Spleen (tissue), 11 donors: ENCODE measurements around the gene FOXK1. TPM values are rescaled to one million over a fixed set of nuclear protein-coding genes. Genes with fewer than 3 reads are reported as not detected.
"Not testable (repeated sequence)": the region's sequence is repeated elsewhere in the genome, so short reads cannot be mapped to it uniquely, and the experiment has no call there.

Source experiments
- DNase-seq: peaks from one replicate; pipeline ENCODE4 v3.0.0-alpha.2; 2020
- H3K27ac ChIP-seq, 8 donors: fragments of 200-600 bp; sonication (generic) in 7 of 8; 1 replicate in 4 of 8; 2 replicates in 4 of 8; pipeline versions ENCODE4 v1.5.0 to v1.8.0; 2016 to 2021; ENCODE audit warnings: inconsistent platforms in 4 of 8, mild to moderate bottlenecking in 4 of 8, moderate library complexity in 1 of 8
- H3K27me3 ChIP-seq, 7 donors: fragments of 200-600 bp; sonication (generic) in 6 of 7; replicated peaks in 1 of 7; 1 replicate in 4 of 7; 2 replicates in 3 of 7; pipeline versions ENCODE4 v1.5.0 to v1.8.0; 2016 to 2021; ENCODE audit warnings: inconsistent platforms in 3 of 7, mild to moderate bottlenecking in 1 of 7
- H3K36me3 ChIP-seq, 6 donors: fragments of 200-600 bp; sonication (generic) in 5 of 6; 1 replicate in 4 of 6; 2 replicates in 2 of 6; pipeline versions ENCODE4 v1.5.0 to v1.8.0; 2016 to 2021; ENCODE audit warnings: inconsistent platforms in 2 of 6
- H3K4me1 ChIP-seq, 6 donors: fragments of 200-600 bp; sonication (generic) in 5 of 6; 1 replicate in 3 of 6; 2 replicates in 3 of 6; pipeline versions ENCODE4 v1.5.0 to v1.8.0; 2016 to 2021; ENCODE audit warnings: inconsistent platforms in 3 of 6
- H3K4me3 ChIP-seq, 8 donors: fragments of 200-600 bp; sonication (generic) in 7 of 8; 1 replicate in 4 of 8; 2 replicates in 4 of 8; pipeline versions ENCODE4 v1.5.0 to v1.8.0; 2016 to 2021; ENCODE audit warnings: inconsistent platforms in 4 of 8, mild to moderate bottlenecking in 4 of 8, moderate library complexity in 2 of 8
- H3K9me3 ChIP-seq, 8 donors: fragments of 200-600 bp; sonication (generic) in 7 of 8; 1 replicate in 4 of 8; 2 replicates in 4 of 8; pipeline versions ENCODE4 v1.5.0 to v1.8.0; 2016 to 2021; ENCODE audit warnings: inconsistent platforms in 4 of 8
- CTCF ChIP-seq, 11 experiments: fragments of 200-600 bp in 7 of 11; fragments of 450-650 bp in 4 of 11; sonication (generic) in 4 of 11; IDR thresholded peaks in 8 of 11; conservative IDR thresholded peaks in 3 of 11; 1 replicate in 7 of 11; 2 replicates in 4 of 11; pipeline versions ENCODE4 v1.4.0 to v1.8.0; 2016 to 2021; ENCODE audit warnings: antibody characterized with exemption in 11 of 11, inconsistent platforms in 4 of 11, mild to moderate bottlenecking in 1 of 11
- POLR2A ChIP-seq, 3 donors: fragments of 450-650 bp; IDR thresholded peaks; one replicate each; pipeline ENCODE4 v1.5.1; 2017; ENCODE audit warnings: antibody characterized with exemption in 3 of 3, mild to moderate bottlenecking in 1 of 3
- POLR2AphosphoS5 ChIP-seq, 3 donors: sonication (generic); formaldehyde crosslinking; IDR thresholded peaks; one replicate each; pipeline ENCODE4 v1.5.1; 2017; ENCODE audit warnings: antibody characterized with exemption in 3 of 3
- WGBS, 5 donors: extraction: QIAGEN DNeasy Blood & Tissue Kit in 3 of 5; methylation state at CpG; one replicate each; pipeline versions ENCODE4 v1.1.5 to v1.1.7; 2013 to 2018; 5-methylcytosine and 5-hydroxymethylcytosine counted together
- intact Hi-C: fragments of 100-400 bp; cut with DNase I; formaldehyde crosslinking; loops from one replicate; pipeline ENCODE4 v1.15.0; 2023; ENCODE audit warnings: low total_unique reads
- polyA plus RNA-seq, 3 donors: library from polyadenylated mRNA; stranded (reverse); fragments of 200-250 nt; gene quantifications; one replicate each; pipeline ENCODE4 v1.2.1, GENCODE V29; 2013
- total RNA-seq, 7 donors: library from RNA; depleted of rRNA in 3 of 7; stranded (reverse); fragments of >200 nt in 3 of 7; fragmentation: NEBNext Ultra II Directional in 4 of 7; extraction: Animal tissue kit (Norgen Biotek cat#: 25700) in 4 of 7; gene quantifications; one replicate each; pipeline versions ENCODE4 v1.1.0 to v1.2.1, GENCODE V29; 2016 to 2021
- donor health status: healthy with polysubstance abuse.
- donor health status: DM: no; HTN: no; CAD: no; lungs with moderate emphysema.
- donor health status: DM: no; HTN: no; CAD: no.
- donor health status: Bipolar disorder and iron deficiency.
- donor health status: healthy.
- donor health status: DM: no; HTN: no; CAD: no.
- donor health status: DM: yes; HTN: yes; CAD: no.

The FOXK1 gene
- total and polyA plus RNA-seq, 10 donors = 2.6 to 46.0 (median 34.8) TPM

- no peaks in the 10 kb centered on the region for H3K9me3 ChIP-seq
- intact Hi-C loops = loop anchor here (5.0 kb wide), 1 partner anchor 42 kb away; no protein-coding TSS in a partner anchor
- TF ChIP-seq POLR2AphosphoS5 (IDR thresholded peaks at IDR 0.05) (peak; percentile 73 to 78 (median 73)), CTCF (IDR thresholded peaks at IDR 0.05 in 8 of 11, conservative IDR thresholded peaks at IDR 0.05 in 3 of 11) (peak in 8 of 11 experiments; percentile 8 to 36 (median 29)), POLR2A (IDR thresholded peaks at IDR 0.05) (no peak)
- H3K4me1 ChIP-seq = peaks cover 20 to 68% (median 58%) of the 10 kb centered on the region in 6 donors
- WGBS, 5 donors = 1 to 3% (median 2%) methylated on average over 16 of the region's 16 CpGs
- peak overlapping the region; percentile 82 to 96 (median 90) for H3K27ac ChIP-seq
- H3K27me3 ChIP-seq = no peaks in the 10 kb centered on the region
- peak; percentile 90 for DNase-seq
- peak overlapping the region; percentile 75 to 96 (median 86) for H3K4me3 ChIP-seq
- H3K36me3 ChIP-seq = peaks cover 0 to 10% (median 0%) of the 10 kb centered on the region in 6 donors
Measured at GRCh38 chr7:4683884-4684565, 1.9 kb downstream of the FOXK1 start.

- Histone ChIP-seq H3K4me3 (peak overlapping the region; percentile 75 to 96 (median 86)), H3K27ac (peak overlapping the region; percentile 82 to 96 (median 90)), H3K9me3 (no peaks in the 10 kb centered on the region), H3K4me1 (peaks cover 24 to 76% (median 66%) of the 10 kb centered on the region in 6 donors), H3K36me3 (peaks cover 0 to 10% (median 0%) of the 10 kb centered on the region in 6 donors), H3K27me3 (no peaks in the 10 kb centered on the region)
- TF ChIP-seq POLR2AphosphoS5 (IDR thresholded peaks at IDR 0.05) (no peak), POLR2A (IDR thresholded peaks at IDR 0.05) (no peak), CTCF (IDR thresholded peaks at IDR 0.05 in 8 of 11, conservative IDR thresholded peaks at IDR 0.05 in 3 of 11) (no peak)
- WGBS, 5 donors = 55 to 69% (median 60%) methylated on average over 9 of the region's 9 CpGs
- intact Hi-C loops = loop anchor here (5.0 kb wide), 2 partner anchors 43 to 52 kb away; no protein-coding TSS in a partner anchor
- DNase-seq = peak; percentile 66
Measured at GRCh38 chr7:4684846-4685245, 2.8 kb downstream of the FOXK1 start.

GRCh38 chr7:4685676-4686075, 3.6 kb downstream of the FOXK1 start:
- Histone ChIP-seq H3K27ac (peak overlapping the region; percentile 82 to 96 (median 90)), H3K4me1 (peaks cover 30 to 84% (median 74%) of the 10 kb centered on the region in 6 donors)
- intact Hi-C loops = loop anchor here (5.0 kb wide), 1 partner anchor 52 kb away; no protein-coding TSS in a partner anchor
- not testable (repeated sequence) for H3K4me3 ChIP-seq, H3K36me3 ChIP-seq, H3K9me3 ChIP-seq, H3K27me3 ChIP-seq
- 85 to 94% (median 90%) methylated on average over 10 of the region's 10 CpGs for WGBS, 5 donors
- peak; percentile 6 for DNase-seq

- Histone ChIP-seq H3K4me1 (peaks cover 38 to 100% (median 86%) of the 10 kb centered on the region in 6 donors), H3K36me3 (peaks cover 0 to 10% (median 0%) of the 10 kb centered on the region in 6 donors), H3K27me3 (no peaks in the 10 kb centered on the region), H3K27ac (peak overlapping the region in 1 of 8 donors; percentile 90), H3K9me3 (no peaks in the 10 kb centered on the region), H3K4me3 (no peak overlapping the region)
- WGBS, 5 donors = 79 to 90% (median 87%) methylated on average over 3 of the region's 3 CpGs
- TF ChIP-seq POLR2A (IDR thresholded peaks at IDR 0.05) (no peak), POLR2AphosphoS5 (IDR thresholded peaks at IDR 0.05) (no peak), CTCF (IDR thresholded peaks at IDR 0.05 in 8 of 11, conservative IDR thresholded peaks at IDR 0.05 in 3 of 11) (no peak)
- DNase-seq = no peak
- intact Hi-C loops = loop anchor here (5.0 kb wide), 1 partner anchor 49 kb away; no protein-coding TSS in a partner anchor
Measured at GRCh38 chr7:4687956-4688355, 5.9 kb downstream of the FOXK1 start.
